Measurements from ENCODE around the gene LRRK2.

GRCh38 chr12:40223646-40224045 is 1.2 kb upstream of the LRRK2 start:
- TF ChIP-seq CTCF (IDR thresholded peaks at IDR 0.05) (no peak), POLR2A (IDR thresholded peaks at IDR 0.05) (no peak)
